Transverse colon (tissue), 4 donors: ENCODE results near the gene MTCH2. TPM values are rescaled to one million over a fixed set of nuclear protein-coding genes. Genes with fewer than 3 reads are reported as not detected.
A peak's percentile ranks its signal among the peaks of the same experiment; 100 is the strongest.

Experiments used
- DNase-seq: peaks from one replicate; pipeline ENCODE4 v3.0.0-alpha.2; 2019
- H3K27ac ChIP-seq, 4 donors: fragments of 200-600 bp; sonication (generic); 2 replicates each; pipeline ENCODE4 v1.5.1; 2016 to 2018; ENCODE audit warnings: inconsistent platforms in 4 of 4
- H3K27me3 ChIP-seq: fragments of 200-600 bp; sonication (generic); 2 replicates; pipeline ENCODE4 v1.5.1; 2017; ENCODE audit warnings: inconsistent platforms
- H3K36me3 ChIP-seq, 4 donors: fragments of 200-600 bp; sonication (generic); 2 replicates each; pipeline ENCODE4 v1.5.1; 2017 to 2019; ENCODE audit warnings: inconsistent platforms in 4 of 4
- H3K4me1 ChIP-seq, 4 donors: fragments of 200-600 bp; sonication (generic); 2 replicates each; pipeline ENCODE4 v1.5.1; 2017 to 2020; ENCODE audit warnings: inconsistent platforms in 4 of 4
- H3K4me3 ChIP-seq, 4 donors: fragments of 200-600 bp; sonication (generic); 1 replicate in 1 of 4; 2 replicates in 3 of 4; pipeline versions ENCODE4 v1.5.1 to v1.6.1; 2017 to 2019; ENCODE audit warnings: inconsistent platforms in 4 of 4
- H3K9me3 ChIP-seq, 2 donors: fragments of 200-600 bp; sonication (generic); 2 replicates each; pipeline ENCODE4 v1.5.1; 2017 to 2019; ENCODE audit warnings: inconsistent platforms in 2 of 2
- CTCF ChIP-seq, 5 experiments: fragments of 200-600 bp in 3 of 5; fragments of 450-650 bp in 2 of 5; sonication (generic) in 3 of 5; IDR thresholded peaks; 1 replicate in 2 of 5; 2 replicates in 3 of 5; pipeline ENCODE4 v1.5.1; 2016 to 2017; ENCODE audit warnings: antibody characterized with exemption in 5 of 5, inconsistent platforms in 3 of 5, mild to moderate bottlenecking in 2 of 5, moderate library complexity in 1 of 5
- EP300 ChIP-seq: sonication (generic); formaldehyde crosslinking; IDR thresholded peaks from one replicate; pipeline ENCODE4 v1.6.1; 2017; ENCODE audit warnings: antibody characterized with exemption, low read depth
- POLR2A ChIP-seq: fragments of 450-650 bp; IDR thresholded peaks from one replicate; pipeline ENCODE4 v1.6.1; 2016; ENCODE audit warnings: antibody characterized with exemption, mild to moderate bottlenecking, moderate library complexity
- POLR2AphosphoS5 ChIP-seq, 3 donors: sonication (generic); formaldehyde crosslinking; IDR thresholded peaks; one replicate each; pipeline ENCODE4 v1.6.1; 2016; ENCODE audit warnings: antibody characterized with exemption in 3 of 3
- WGBS, 2 donors: methylation state at CpG; one replicate each; pipeline ENCODE4 v1.1.5; 2018; ENCODE audit warnings: low coverage in 1 of 2; 5-methylcytosine and 5-hydroxymethylcytosine counted together
- in situ Hi-C, 4 donors: fragments of 200-750 bp; cut with MboI; loops; one replicate each; pipeline versions ENCODE4 v1.15.0 to v1.15.1; 2017; ENCODE audit warnings: low sequenced_read_pairs in 3 of 4, low pct_ligation_motif_present in 1 of 4, low pct_unique_long_range_greater_than_20kb in 1 of 4
- intact Hi-C: fragments of 100-400 bp; cut with DNase I; formaldehyde crosslinking; loops from one replicate; pipeline ENCODE4 v1.15.1; 2023; ENCODE audit warnings: low total_unique reads
- total RNA-seq, 4 donors: library from RNA; depleted of rRNA; stranded (reverse); fragments of >200 nt; gene quantifications; one replicate each; pipeline ENCODE4 v1.1.0, GENCODE V29; 2016

Gene MTCH2
- total RNA-seq, 4 donors from 2014 or later: 21.5 to 92.2 (median 61.0) TPM

- H3K4me1 ChIP-seq: peaks cover 0 to 20% (median 8%) of the 10 kb centered on the region in 4 donors
- intact Hi-C loops: no loop called here
- peaks cover 62% of the 10 kb centered on the region for H3K27me3 ChIP-seq
- TF ChIP-seq POLR2A (no peak), CTCF (IDR thresholded peaks at IDR 0.05) (no peak), POLR2AphosphoS5 (IDR thresholded peaks at IDR 0.05) (no peak), EP300 (no peak)
- H3K4me3 ChIP-seq: peak overlapping the region in 1 of 4 donors; percentile 32
- H3K27ac ChIP-seq: no peak overlapping the region
- DNase-seq: no peak
- H3K36me3 ChIP-seq: no peaks in the 10 kb centered on the region
- in situ Hi-C loops: no loop called here
- 18% methylated on average over 6 of the region's 6 CpGs; no CpG with 5 or more reads in 1 of the 2 donors for WGBS, 2 donors
- no peaks in the 10 kb centered on the region for H3K9me3 ChIP-seq
These were observed 48.8 kb downstream of the MTCH2 start for GRCh38 chr11:47593492-47593933.

DNA sequence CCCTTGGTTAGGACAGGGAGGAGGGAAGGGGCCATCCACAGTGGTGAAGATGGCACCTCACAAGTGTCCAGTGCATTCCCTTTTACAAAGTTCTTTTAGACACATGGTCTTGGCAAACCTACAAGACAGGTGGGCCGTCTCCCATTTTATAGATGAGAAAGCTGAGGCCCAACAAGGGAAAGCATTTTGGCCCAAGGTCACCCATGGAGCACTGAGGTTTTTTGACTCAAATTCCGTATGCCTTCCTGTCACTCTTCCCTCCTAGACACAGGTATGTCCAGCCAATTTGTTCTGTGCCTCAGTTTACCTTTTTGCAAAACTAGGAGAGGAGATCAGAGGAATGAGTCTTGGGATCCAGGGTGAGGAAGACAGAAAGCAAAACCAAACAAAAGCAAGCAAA is 49.4 kb downstream of the MTCH2 start:
- peaks cover 62% of the 10 kb centered on the region for H3K27me3 ChIP-seq

DNA sequence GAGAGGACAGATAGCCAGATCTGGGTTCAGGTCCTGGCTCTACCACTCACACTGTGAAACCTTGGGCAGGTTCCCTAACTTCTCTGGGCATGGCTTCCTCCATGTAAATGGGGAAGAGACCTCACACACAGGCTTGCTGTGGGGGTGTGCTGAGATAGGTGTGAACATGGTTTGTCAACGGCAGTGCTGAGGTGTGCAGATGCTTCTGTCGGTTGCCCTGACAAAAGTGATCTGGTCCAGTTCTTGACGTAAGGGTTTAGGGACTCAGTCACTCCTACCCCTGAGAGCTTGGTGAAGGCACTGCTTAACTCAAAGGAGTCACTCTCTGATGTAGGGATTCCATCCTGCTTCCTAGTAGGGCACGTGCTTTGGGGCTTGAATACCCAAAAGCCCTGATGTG is 50.1 kb downstream of the MTCH2 start:
- no peaks in the 10 kb centered on the region for H3K9me3 ChIP-seq
- TF ChIP-seq EP300: no peak
- H3K4me3 ChIP-seq: no peak overlapping the region
- no peak for DNase-seq
- H3K36me3 ChIP-seq: no peaks in the 10 kb centered on the region
- no peak overlapping the region for H3K27ac ChIP-seq
- peaks cover 62% of the 10 kb centered on the region for H3K27me3 ChIP-seq
- in situ Hi-C loops (no loop called here), intact Hi-C loops (no loop called here)
- H3K4me1 ChIP-seq: peaks cover 0 to 20% (median 8%) of the 10 kb centered on the region in 4 donors
- 59 to 71% methylated on average over 1 to 4 of the region's 4 CpGs for WGBS, 2 donors

More for the DNA sequence above, 49.4 kb downstream of the MTCH2 start:
- H3K27ac ChIP-seq: no peak overlapping the region
- intact Hi-C loops (no loop called here), in situ Hi-C loops (no loop called here)
- 59 to 83% methylated on average over 1 to 2 of the region's 2 CpGs for WGBS, 2 donors
- H3K4me3 ChIP-seq: no peak overlapping the region
- TF ChIP-seq POLR2AphosphoS5 (IDR thresholded peaks at IDR 0.05): no peak
- no peak for TF ChIP-seq CTCF (IDR thresholded peaks at IDR 0.05)
- TF ChIP-seq POLR2A: no peak
- TF ChIP-seq EP300: no peak
- H3K36me3 ChIP-seq: no peaks in the 10 kb centered on the region
- H3K4me1 ChIP-seq: peaks cover 0 to 20% (median 8%) of the 10 kb centered on the region in 4 donors
- H3K9me3 ChIP-seq: no peaks in the 10 kb centered on the region
- no peak for DNase-seq

DNA sequence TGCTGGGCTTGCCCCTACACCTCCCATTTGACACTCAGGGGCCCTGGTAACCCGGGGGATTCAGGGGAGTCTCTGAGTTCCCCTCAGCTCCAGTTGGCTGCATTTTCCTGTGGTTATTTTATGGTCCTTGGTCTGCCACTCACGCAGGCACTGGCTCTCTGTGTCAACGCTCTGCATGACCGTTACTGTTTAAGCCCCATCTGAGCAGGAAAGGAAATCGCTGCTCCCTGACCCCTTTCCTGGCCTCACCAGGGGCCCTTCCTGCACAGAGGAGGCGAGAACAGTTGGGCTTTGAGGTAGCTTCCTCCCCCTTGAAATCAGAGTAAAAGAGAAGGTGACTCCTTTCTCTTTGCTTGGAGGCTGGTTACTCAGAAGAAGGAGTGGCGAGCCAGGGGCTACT is 50.6 kb downstream of the MTCH2 start:
- Histone ChIP-seq H3K36me3 (no peaks in the 10 kb centered on the region), H3K27me3 (peaks cover 62% of the 10 kb centered on the region), H3K4me1 (peaks cover 0 to 20% (median 8%) of the 10 kb centered on the region in 4 donors), H3K4me3 (no peak overlapping the region), H3K27ac (no peak overlapping the region), H3K9me3 (no peaks in the 10 kb centered on the region)
- in situ Hi-C loops (no loop called here), intact Hi-C loops (no loop called here)
- no peak for DNase-seq
- WGBS, 2 donors: 43 to 69% methylated on average over 5 to 7 of the region's 7 CpGs
- TF ChIP-seq CTCF (IDR thresholded peaks at IDR 0.05) (no peak), EP300 (no peak), POLR2AphosphoS5 (IDR thresholded peaks at IDR 0.05) (no peak)
